ENCODE results near the gene MIB2. TPM values are rescaled to one million over a fixed set of nuclear protein-coding genes. Genes with fewer than 3 reads are reported as not detected.
"Not testable (repeated sequence)": the region's sequence is repeated elsewhere in the genome, so short reads cannot be mapped to it uniquely, and the experiment has no call there.

Gene MIB2
- total RNA-seq, 3 donors from 2014 or later (not counting 1 experiment from before 2014, with no cell fraction given), result 44.9 to 54.1 (median 46.0) TPM

DNA sequence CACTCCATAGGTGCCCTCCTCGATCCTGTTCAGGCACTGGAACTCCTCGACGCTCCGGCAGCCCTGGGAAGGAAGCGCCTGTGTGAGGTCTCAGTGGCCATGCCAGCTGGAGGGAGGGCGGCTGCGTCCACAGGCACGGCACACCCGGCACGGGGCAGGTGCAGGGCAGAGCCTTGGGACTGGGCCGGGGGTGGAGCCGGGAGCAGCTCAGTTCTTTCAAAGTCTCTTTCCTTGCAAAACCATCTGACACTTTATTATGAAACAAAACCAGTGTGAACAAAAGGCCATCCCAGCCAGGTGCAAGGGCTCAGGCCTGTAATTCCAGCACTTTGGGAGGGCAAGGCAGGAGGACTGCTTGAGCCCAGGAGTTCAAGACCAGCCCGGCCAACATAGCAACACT is 23.2 kb downstream of the MIB2 start:
- H3K27me3 Mint-ChIP-seq (ENCODE audit: low read depth in 2 of 2); H3K9me3 Mint-ChIP-seq; H3K9me3 ChIP-seq (ENCODE audit: control insufficient read depth, insufficient read depth, low read length); H3K4me1 Mint-ChIP-seq; H3K4me3 Mint-ChIP-seq; DNase-seq; ATAC-seq; H3K36me3 Mint-ChIP-seq; H3K4me3 ChIP-seq (ENCODE audit: low read length); intact Hi-C loops (cut with micrococcal nuclease); H3K4me1 ChIP-seq (ENCODE audit: control insufficient read depth, insufficient read depth, low read length); H3K27me3 ChIP-seq (ENCODE audit: control insufficient read depth, insufficient read depth, low read length); H3K27ac Mint-ChIP-seq; H3K27ac ChIP-seq (ENCODE audit: low read length): not testable (repeated sequence)
- H3K36me3 ChIP-seq (ENCODE audit: control insufficient read depth, insufficient read depth, low read length), result peaks cover 15% of the 10 kb centered on the region
- 93% methylated on average over 8 of the region's 13 CpGs for WGBS (ENCODE audit: insufficient coverage)

DNA sequence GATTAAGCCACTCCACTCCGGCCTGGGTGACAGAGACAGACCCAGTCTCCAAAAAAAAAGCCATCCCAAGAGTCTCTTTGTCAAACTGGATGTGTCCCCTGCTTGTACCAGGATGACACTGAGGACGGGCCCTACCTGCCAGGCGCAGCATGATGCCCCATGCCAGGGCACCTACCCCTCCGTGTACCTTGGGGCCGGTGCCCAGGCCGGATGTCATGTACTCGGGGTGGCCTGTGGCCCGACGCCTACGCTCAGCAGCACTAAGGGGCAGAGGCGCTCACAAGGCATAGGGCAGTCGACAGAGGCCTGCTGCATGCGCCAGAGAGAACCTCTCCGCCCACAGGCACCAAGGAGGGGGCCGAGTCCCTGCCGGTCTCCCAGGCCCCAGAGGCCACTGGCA is 24.1 kb downstream of the MIB2 start:
- H3K4me1 ChIP-seq (ENCODE audit: control insufficient read depth, insufficient read depth, low read length); H3K36me3 Mint-ChIP-seq; H3K4me1 Mint-ChIP-seq; H3K27me3 Mint-ChIP-seq (ENCODE audit: low read depth in 2 of 2); intact Hi-C loops (cut with micrococcal nuclease); ATAC-seq; H3K9me3 ChIP-seq (ENCODE audit: control insufficient read depth, insufficient read depth, low read length); H3K27ac Mint-ChIP-seq; H3K27me3 ChIP-seq (ENCODE audit: control insufficient read depth, insufficient read depth, low read length); H3K27ac ChIP-seq (ENCODE audit: low read length); H3K4me3 ChIP-seq (ENCODE audit: low read length); H3K4me3 Mint-ChIP-seq; DNase-seq; H3K9me3 Mint-ChIP-seq: not testable (repeated sequence)
- WGBS (ENCODE audit: insufficient coverage), result 97% methylated on average over 16 of the region's 16 CpGs
- peaks cover 15% of the 10 kb centered on the region for H3K36me3 ChIP-seq (ENCODE audit: control insufficient read depth, insufficient read depth, low read length)

DNA sequence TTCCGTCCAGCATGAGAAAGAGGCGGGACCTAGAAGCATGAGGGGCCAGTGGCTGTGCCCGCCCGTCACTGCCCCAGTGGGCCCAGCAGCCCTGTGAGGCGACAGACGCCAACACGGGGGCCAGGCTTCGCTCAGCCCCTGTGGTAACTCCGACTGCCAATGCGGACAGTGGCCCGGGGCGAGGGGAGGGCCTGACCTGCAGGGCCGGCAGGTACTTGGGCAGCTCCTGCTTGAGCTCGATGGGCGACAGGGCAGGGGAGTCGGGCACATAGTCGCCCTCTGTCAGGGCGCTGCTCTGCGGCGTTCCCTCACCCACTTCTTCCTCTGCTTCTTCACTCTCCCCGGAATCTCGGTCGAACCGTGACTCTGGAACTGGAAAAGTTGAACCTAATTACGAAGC is 24.8 kb downstream of the MIB2 start:
- H3K27me3 Mint-ChIP-seq (ENCODE audit: low read depth in 2 of 2); intact Hi-C loops (cut with micrococcal nuclease); H3K4me1 ChIP-seq (ENCODE audit: control insufficient read depth, insufficient read depth, low read length); H3K4me3 ChIP-seq (ENCODE audit: low read length); H3K27ac ChIP-seq (ENCODE audit: low read length); H3K36me3 Mint-ChIP-seq; DNase-seq; H3K4me1 Mint-ChIP-seq; H3K27me3 ChIP-seq (ENCODE audit: control insufficient read depth, insufficient read depth, low read length); H3K9me3 Mint-ChIP-seq; H3K9me3 ChIP-seq (ENCODE audit: control insufficient read depth, insufficient read depth, low read length); H3K4me3 Mint-ChIP-seq; ATAC-seq; H3K27ac Mint-ChIP-seq: not testable (repeated sequence)
- no CpG with 5 or more reads among the region's 25 CpGs for WGBS (ENCODE audit: insufficient coverage)
- peaks cover 15% of the 10 kb centered on the region for H3K36me3 ChIP-seq (ENCODE audit: control insufficient read depth, insufficient read depth, low read length)

DNA sequence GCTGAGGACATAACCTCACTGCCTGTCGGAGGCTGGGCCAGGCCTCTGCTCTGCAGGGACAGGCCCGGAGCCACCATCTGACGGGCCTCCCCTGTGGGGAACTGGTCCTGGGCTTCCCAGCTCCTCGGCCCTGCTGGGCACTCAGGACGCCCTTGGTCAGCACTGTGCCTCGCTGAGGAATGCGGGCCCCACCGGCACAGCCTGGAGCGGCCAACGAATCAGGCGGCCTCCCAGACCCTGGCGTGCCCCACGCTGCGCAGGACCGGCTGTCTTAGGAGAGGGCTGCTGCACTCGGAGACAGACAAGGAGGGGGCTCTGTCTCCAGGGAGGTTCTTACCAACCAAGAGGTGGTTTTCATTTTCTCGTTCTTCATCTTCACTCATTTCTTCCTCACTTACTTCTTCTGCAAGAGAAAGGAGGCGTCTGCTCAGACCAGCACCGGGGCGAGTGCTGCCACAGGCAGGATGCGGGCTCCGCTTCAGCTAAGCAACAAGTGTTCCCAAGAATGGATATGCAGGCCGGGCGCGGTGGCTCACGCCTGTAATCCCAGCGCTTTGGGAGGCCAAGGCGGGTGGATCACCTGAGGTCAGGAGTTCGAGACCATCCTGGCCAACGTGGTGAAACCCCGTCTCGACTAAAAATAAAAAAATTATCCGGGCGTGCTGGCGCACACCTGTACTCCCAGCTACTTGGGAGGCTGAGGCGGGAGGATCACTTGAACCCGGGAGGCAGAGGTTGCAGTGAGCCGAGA is 25.6 kb downstream of the MIB2 start:
- DNase-seq; H3K27ac Mint-ChIP-seq; H3K36me3 Mint-ChIP-seq; H3K27me3 ChIP-seq (ENCODE audit: control insufficient read depth, insufficient read depth, low read length); intact Hi-C loops (cut with micrococcal nuclease); ATAC-seq; H3K9me3 Mint-ChIP-seq; H3K4me3 Mint-ChIP-seq; H3K27me3 Mint-ChIP-seq (ENCODE audit: low read depth in 2 of 2); H3K4me1 ChIP-seq (ENCODE audit: control insufficient read depth, insufficient read depth, low read length); H3K27ac ChIP-seq (ENCODE audit: low read length); H3K4me1 Mint-ChIP-seq; H3K4me3 ChIP-seq (ENCODE audit: low read length); H3K9me3 ChIP-seq (ENCODE audit: control insufficient read depth, insufficient read depth, low read length): not testable (repeated sequence)
- 98% methylated on average over 20 of the region's 38 CpGs for WGBS (ENCODE audit: insufficient coverage)
- peaks cover 17% of the 10 kb centered on the region for H3K36me3 ChIP-seq (ENCODE audit: control insufficient read depth, insufficient read depth, low read length)

DNA sequence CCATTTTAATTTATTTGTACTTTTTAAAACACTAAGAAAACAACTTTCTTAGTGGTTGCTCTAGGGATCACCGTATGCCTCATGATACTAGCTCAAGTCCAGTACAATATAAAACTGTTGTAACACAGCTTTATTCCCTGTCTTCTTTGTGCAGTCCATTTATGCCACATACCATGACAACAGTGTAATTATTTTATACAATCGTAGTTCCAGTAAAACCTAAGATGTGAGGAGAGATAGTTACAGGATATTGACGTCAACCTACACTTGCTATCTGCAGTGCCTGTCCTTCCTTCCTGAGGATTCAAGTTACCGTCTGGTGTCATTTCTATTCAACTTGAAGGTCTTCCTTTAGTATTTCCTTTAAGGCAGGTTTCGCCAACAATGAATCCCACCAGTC is 31.0 kb downstream of the MIB2 start:
- H3K4me3 Mint-ChIP-seq; H3K27ac ChIP-seq (ENCODE audit: low read length); H3K27me3 Mint-ChIP-seq (ENCODE audit: low read depth in 2 of 2); H3K4me1 Mint-ChIP-seq; DNase-seq; H3K9me3 Mint-ChIP-seq; ATAC-seq; H3K4me3 ChIP-seq (ENCODE audit: low read length); H3K4me1 ChIP-seq (ENCODE audit: control insufficient read depth, insufficient read depth, low read length); H3K9me3 ChIP-seq (ENCODE audit: control insufficient read depth, insufficient read depth, low read length); H3K27me3 ChIP-seq (ENCODE audit: control insufficient read depth, insufficient read depth, low read length): not testable (repeated sequence)
- intact Hi-C loops (cut with micrococcal nuclease), result loop anchor here (5.0 kb wide), 1 partner anchor 71 kb away; no protein-coding TSS in a partner anchor
- 33% methylated on average over 1 of the region's 5 CpGs for WGBS (ENCODE audit: insufficient coverage)
- H3K36me3 Mint-ChIP-seq, result peaks cover 23% of the 10 kb centered on the region
- H3K36me3 ChIP-seq (ENCODE audit: control insufficient read depth, insufficient read depth, low read length), result peaks cover 23% of the 10 kb centered on the region
- H3K27ac Mint-ChIP-seq, result peak overlapping the region in 1 of 2 donors; percentile 43

DNA sequence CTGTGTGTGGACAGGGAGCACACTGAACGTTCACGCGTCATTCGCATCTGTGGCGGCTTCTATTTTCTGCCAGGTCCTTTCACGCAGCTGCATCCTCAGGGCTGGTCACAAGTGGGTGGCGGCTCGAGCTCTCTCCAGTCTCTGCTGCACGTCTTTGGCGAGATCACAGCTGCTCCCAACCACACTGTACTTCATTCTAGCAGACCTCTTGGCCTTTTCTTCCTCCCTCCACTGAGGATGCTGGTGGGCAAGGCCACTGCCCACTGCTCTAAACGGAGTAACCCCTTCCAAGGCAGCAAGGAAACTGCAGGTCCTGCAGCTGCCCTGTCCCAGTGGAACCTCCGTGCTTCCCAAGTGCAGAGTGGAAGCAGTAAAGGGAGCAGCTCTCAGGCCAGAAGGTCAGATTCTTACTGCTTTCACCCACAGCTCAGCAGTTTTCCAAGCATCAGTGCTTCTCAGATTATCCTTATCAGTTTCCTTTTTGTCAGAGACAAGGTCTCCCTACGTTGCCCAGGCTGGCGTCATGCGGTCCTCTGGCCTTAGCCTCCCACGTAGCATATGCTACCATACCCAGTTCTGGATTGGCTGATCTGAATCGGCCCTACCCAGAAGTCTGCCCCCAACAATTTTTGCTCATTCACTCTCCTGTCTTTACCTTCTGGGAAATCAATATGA is 32.4 kb downstream of the MIB2 start:
- H3K4me1 ChIP-seq (ENCODE audit: control insufficient read depth, insufficient read depth, low read length); ATAC-seq; H3K4me3 ChIP-seq (ENCODE audit: low read length); H3K9me3 ChIP-seq (ENCODE audit: control insufficient read depth, insufficient read depth, low read length); H3K9me3 Mint-ChIP-seq; H3K4me3 Mint-ChIP-seq; H3K27ac ChIP-seq (ENCODE audit: low read length); H3K27me3 Mint-ChIP-seq (ENCODE audit: low read depth in 2 of 2); H3K4me1 Mint-ChIP-seq; DNase-seq; H3K27me3 ChIP-seq (ENCODE audit: control insufficient read depth, insufficient read depth, low read length): not testable (repeated sequence)
- Mint-ChIP-seq H3K27ac (peak overlapping the region in 1 of 2 donors; percentile 50), H3K36me3 (peaks cover 32% of the 10 kb centered on the region)
- WGBS (ENCODE audit: insufficient coverage), result 96% methylated on average over 16 of the region's 17 CpGs
- peaks cover 35% of the 10 kb centered on the region for H3K36me3 ChIP-seq (ENCODE audit: control insufficient read depth, insufficient read depth, low read length)
- intact Hi-C loops (cut with micrococcal nuclease), result loop anchor here (5.0 kb wide), 1 partner anchor 70 kb away; no protein-coding TSS in a partner anchor

DNA sequence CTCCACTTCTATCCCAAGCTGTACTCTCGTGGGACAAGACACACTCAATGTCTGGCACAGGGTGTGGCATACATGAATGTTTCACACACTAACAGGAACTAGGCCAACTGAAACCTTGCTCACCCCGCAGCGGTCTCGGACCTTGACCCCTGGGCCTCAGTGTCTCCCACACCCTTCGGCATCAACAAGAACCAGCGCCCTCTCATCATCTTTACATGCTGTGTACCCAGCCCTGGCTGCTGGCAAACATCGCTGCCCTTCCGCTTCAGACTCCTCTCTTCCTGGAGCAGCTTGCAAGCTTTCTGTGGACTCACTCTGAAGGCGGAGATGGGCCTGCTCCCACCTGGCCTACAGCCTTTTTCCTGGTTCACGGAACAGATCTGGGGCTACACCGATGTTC is 33.0 kb downstream of the MIB2 start:
- not testable (repeated sequence) for ATAC-seq; H3K27me3 ChIP-seq (ENCODE audit: control insufficient read depth, insufficient read depth, low read length); H3K9me3 ChIP-seq (ENCODE audit: control insufficient read depth, insufficient read depth, low read length); H3K9me3 Mint-ChIP-seq; H3K4me3 ChIP-seq (ENCODE audit: low read length); H3K27ac ChIP-seq (ENCODE audit: low read length); H3K27ac Mint-ChIP-seq; H3K4me3 Mint-ChIP-seq; H3K27me3 Mint-ChIP-seq (ENCODE audit: low read depth in 2 of 2); H3K4me1 ChIP-seq (ENCODE audit: control insufficient read depth, insufficient read depth, low read length); H3K4me1 Mint-ChIP-seq; DNase-seq
- intact Hi-C loops (cut with micrococcal nuclease), result loop anchor here (5.0 kb wide), 1 partner anchor 69 kb away; no protein-coding TSS in a partner anchor
- H3K36me3 Mint-ChIP-seq, result peaks cover 32% of the 10 kb centered on the region
- WGBS (ENCODE audit: insufficient coverage), result 97% methylated on average over 11 of the region's 11 CpGs
- H3K36me3 ChIP-seq (ENCODE audit: control insufficient read depth, insufficient read depth, low read length), result peaks cover 35% of the 10 kb centered on the region

All from natural killer cell (primary cell).